Neural cell (in vitro differentiated cells): ENCODE data around the gene GRAP.

Experiments used
- MXI1 ChIP-seq: fragments of 450-650 bp; conservative IDR thresholded peaks from 2 replicates; pipeline ENCODE4 v1.6.1; 2014; ENCODE audit warnings: antibody characterized with exemption, mild to moderate bottlenecking; ENCODE audit not compliant: poor library complexity, severe bottlenecking
- POLR2AphosphoS5 ChIP-seq: IDR thresholded peaks from 2 replicates; pipeline ENCODE4 v1.6.1; 2012
- RAD21 ChIP-seq: fragments of 450-650 bp; conservative IDR thresholded peaks from 2 replicates; pipeline ENCODE4 v1.6.1; 2014; ENCODE audit warnings: antibody characterized with exemption, mild to moderate bottlenecking, moderate library complexity
- TAF1 ChIP-seq: IDR thresholded peaks from 2 replicates; pipeline ENCODE4 v1.6.1; 2012; ENCODE audit warnings: low read depth
- TF ChIP-seq, protein P1 (sequence below): fragments of 450-650 bp; IDR thresholded peaks from 2 replicates; pipeline ENCODE4 v1.5.1; 2014; ENCODE audit warnings: antibody characterized with exemption, mild to moderate bottlenecking, moderate library complexity; ENCODE audit not compliant: poor library complexity, severe bottlenecking

DNA sequence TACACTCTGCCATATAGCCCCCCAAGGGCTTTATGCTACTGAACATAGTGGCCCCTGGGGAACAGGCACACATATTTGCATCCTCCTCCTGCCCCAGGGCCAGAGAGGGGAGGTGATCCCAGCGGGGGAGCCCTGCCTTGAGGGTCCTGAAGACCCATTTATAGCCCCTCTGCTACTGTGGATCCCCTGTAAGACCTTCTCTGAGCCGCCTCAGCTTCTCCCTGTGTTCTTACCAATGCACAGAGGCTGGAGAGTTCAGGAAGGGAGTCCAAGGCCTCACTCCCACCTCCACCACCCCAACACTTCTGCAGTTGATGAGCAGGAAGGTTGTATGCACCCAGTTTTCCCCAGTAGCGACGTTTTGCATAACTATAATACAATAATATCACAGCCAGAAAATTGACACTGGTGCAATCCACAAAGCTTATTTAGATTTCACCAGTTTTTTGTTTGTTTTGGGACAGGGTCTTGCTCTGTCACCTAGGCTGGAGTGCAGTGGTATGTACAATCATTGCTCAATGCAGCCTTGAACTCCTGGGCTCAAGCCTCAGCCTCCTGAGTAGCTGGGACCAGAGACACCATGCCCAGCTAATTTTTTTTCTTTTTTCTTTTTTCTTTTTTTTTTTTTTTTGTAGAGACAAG lies 40.8 kb downstream of the GRAP start:
- no peak for TF ChIP-seq POLR2AphosphoS5
- TF ChIP-seq, protein P1, sequence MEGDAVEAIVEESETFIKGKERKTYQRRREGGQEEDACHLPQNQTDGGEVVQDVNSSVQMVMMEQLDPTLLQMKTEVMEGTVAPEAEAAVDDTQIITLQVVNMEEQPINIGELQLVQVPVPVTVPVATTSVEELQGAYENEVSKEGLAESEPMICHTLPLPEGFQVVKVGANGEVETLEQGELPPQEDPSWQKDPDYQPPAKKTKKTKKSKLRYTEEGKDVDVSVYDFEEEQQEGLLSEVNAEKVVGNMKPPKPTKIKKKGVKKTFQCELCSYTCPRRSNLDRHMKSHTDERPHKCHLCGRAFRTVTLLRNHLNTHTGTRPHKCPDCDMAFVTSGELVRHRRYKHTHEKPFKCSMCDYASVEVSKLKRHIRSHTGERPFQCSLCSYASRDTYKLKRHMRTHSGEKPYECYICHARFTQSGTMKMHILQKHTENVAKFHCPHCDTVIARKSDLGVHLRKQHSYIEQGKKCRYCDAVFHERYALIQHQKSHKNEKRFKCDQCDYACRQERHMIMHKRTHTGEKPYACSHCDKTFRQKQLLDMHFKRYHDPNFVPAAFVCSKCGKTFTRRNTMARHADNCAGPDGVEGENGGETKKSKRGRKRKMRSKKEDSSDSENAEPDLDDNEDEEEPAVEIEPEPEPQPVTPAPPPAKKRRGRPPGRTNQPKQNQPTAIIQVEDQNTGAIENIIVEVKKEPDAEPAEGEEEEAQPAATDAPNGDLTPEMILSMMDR = no peak
- TF ChIP-seq RAD21 = no peak
- no peak for TF ChIP-seq TAF1
- TF ChIP-seq MXI1 = no peak
